ENCODE measurements around the gene BCCIP. TPM values are rescaled to one million over a fixed set of nuclear protein-coding genes. Genes with fewer than 3 reads are reported as not detected.

BCCIP gene
- polyA plus RNA-seq, 3 donors = 87.7 to 91.1 (median 90.8) TPM

DNA sequence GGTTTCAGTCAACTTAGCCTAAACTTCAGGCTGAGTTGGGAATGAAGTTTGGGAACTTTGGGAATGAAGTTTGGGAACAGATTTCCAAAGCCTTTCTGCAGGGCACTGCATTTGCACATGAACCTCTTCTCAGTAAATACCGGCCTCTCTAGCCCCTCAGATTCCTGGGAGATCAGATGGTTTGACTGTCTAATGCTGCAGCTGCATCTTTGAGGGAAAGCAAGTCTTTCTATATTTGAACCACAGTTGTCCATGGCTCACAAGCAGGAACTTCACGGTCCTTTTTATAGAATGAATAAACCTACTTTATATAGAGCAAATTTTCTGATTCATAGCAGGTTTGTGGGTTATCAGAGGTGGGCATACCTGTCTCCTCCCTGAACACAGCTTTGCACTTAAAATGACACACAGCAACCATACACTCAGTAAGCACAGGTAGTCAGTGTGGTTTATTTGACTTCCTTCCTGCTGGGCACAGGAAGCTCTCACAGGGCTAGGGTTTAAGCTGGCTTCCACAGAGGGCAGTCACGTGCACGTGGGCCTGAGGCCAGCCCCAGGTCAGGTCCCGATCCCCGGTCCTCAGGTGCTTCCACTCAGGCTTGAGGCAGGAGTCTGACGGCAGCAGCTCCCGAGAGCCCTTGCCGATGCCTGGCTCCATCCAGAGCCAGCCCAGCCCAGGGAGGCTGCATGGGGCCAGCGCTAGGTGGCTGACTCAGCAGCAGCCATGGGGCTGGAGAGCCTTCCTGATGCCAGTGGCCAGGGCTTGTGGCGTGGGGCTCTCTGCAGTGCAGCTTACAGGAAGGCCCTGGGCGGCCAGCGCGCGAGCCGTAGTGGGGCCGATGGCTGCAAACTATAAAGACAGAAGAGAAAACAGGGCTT is 35.0 kb upstream of the BCCIP start:
- no peak for DNase-seq

DNA sequence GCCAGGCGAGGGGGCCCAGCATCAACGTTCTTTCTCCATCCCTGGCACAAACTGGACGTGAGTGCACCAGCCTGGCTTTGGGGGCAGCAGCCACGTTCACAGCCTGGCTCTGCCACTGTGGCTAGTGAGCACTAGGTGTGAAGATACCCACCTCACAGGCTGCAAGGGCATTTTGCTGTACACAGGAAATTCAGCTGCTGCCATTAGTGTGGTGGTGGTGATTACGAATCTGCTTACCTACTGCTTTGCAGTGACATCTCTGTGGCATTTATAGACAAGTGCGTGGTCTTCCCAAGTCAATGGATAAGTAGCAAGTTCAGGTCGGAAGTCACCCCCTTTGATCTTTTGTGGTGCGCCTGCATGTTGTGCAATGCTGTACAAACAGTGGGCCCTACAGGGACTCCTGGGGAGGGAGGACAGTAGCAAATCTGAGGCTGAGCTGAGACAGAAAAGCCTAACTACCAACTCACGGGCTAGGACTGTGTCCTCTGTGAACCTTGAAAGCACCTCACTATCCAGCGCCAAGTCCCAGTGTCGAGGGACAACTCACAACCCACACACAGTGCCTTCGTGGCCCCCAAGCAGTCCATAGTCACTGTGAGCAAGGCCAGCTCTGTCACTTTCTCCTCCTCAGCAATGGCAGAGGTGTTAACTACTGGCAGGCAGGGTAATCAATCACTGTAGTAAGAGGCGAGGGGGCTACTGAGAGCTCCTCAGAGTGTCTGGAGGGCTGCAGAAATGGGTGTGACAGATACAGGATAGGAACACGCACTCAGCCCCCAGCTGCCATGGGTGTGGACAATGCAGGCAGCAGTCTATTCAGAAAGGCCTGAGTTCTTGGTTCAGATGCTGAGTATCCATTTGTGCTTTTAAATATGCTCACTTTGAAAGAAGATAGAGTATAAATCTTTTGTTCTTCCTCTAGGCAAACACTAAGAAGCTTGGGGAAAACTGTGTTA is 30.7 kb upstream of the BCCIP start:
- no peak for DNase-seq

GRCh38 chr10:125795128-125795527 is 28.2 kb upstream of the BCCIP start:
- DNase-seq = no peak

DNA sequence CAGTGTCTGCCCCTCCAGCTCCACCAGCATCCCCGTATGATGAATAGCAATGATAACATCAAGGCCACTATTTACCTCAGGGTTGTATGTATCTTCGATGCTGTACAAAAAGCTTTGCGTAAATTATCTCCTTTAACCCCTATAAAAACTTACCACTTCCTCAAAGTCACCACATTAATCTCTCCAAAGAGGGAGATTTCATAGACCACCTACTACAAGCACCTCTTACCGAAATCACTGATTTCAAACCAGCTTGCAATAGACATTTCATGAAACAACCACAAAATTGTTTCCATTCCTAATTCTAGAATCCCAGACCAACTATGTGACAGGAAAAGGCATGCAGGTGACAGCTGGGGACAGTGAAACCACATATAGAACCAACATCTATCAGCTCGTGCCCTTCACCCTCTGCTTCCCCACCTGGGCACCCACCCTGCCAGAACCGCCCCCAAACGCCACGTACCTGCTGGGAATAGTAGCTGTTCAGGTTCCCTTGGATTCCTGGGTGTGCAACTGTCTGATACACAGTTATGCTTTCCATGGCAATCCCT is 27.6 kb upstream of the BCCIP start:
- no peak for DNase-seq

GRCh38 chr10:125797424-125797823 is 25.9 kb upstream of the BCCIP start:
- DNase-seq = no peak

DNA sequence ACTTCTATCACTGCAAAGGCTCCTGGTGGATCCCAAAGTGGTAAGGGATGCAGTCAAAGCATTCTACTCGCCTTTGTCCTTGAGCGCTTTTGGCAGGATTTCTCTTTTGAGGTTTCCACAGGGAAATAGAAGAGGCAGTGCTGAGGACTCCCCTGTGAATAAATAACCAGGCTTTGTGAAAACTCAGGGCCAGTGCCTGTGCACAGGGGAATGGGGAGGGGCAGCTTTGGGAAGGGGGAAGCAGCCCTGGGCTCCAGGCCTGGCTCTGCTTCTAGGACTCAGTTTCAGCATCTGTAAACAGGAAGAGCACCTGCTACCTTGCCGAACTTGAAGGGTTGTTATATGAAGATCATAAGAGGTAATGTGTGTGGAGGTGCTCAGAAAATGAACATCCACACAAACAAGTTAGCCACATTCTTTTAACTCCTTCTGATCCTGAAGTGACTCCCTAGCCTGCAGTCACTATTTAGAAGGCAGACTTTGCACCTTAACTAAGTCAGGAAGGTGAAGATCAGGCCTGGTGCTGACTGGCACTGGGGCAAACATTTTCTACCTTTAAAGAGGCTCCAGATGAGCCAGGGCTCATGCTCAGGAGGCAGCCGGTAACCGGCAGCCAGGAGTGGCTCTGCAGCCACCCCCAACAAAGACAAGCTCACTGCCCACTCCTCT is 25.2 kb upstream of the BCCIP start:
- DNase-seq = no peak

DNA sequence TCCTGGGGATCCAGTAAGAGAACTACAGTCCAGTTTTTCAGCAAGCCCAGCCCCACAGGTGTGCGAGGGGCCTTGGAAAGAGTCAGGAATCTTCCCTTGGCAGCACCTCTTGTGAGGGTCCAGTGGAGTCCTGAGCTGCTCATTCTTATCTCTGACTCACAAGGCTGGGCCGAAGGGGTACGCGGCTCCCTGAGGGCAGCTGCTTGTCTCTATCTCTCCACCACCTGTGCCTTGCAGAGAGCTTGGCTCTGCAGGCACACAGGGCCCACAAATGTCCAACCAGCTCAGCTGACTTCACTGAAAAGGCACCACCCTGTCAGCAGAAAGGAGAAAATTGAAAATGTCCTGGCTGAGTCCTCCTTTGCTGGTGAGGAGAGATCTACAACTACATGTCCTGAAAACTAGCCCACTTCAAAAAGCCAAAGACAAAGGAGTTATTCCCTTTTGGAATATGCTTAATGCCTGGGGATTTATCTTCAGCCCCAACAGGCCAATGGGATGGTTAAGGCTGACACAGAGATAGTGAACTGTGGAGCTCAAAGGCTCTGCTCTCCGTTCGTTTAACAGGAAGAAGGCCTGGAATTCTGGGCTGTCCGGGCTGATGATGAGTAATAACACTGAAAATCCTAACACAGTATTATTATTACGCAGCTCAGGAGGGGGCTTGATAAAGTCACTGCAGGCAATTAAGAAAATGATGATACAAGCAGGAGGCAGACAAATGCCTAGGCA is 23.7 kb upstream of the BCCIP start:
- no peak for DNase-seq

- no peak for DNase-seq
These were observed 21.8 kb upstream of the BCCIP start for GRCh38 chr10:125801574-125801973.

GRCh38 chr10:125802131-125802530 is 21.2 kb upstream of the BCCIP start:
- no peak for DNase-seq

DNA sequence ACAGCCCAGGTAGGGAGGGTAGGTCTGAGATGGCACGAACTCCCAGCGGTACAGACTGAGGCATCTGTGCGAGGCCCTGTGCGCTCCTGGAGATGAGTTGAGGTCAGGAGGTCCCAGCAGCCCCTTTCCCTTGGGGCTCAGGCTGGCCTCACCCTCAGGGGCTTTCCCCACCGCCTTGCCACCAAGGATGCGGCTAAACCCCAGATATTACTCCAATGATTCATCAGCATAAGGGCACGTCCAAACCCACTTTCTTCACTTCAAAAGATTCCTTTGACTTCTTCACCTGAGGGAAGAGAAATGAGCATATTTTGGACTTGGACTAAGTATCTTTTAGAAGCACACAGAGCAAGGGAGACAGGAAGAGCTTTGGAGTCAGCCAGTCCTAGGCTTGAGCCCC is 20.6 kb upstream of the BCCIP start:
- DNase-seq = no peak

GRCh38 chr10:125808047-125808446 is 15.3 kb upstream of the BCCIP start:
- no peak for DNase-seq

- DNase-seq = no peak
These were observed 12.1 kb upstream of the BCCIP start for GRCh38 chr10:125811251-125811650.

DNA sequence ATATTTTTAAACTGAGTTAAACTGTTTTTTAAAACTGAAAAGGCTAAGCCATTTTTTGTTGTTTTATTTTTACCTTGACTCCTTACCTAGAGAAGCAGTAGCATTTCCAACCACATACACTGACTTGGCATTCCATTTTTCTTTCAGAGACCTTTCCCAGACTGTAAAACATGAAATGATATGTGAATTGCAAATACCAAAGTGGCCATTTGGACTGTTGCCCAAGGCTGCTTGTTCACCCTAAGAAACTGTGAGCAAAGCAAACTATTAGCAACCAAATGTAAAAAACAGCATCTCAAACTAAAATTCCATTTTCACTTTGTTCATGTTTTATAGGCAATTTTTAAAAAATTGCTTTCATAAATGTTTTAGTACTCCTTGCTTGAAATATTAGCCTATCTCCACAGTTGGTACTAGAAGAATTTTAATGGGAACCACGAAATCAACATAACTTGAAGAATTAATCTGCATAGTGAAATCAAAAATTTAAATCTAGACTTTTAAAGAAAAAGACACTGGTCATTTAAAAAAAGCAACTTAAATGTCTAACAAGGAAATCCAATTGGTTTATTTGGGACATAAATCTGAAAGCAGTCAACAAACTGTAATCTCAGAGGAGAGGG is 11.1 kb upstream of the BCCIP start:
- peak; percentile 11 for DNase-seq

DNA sequence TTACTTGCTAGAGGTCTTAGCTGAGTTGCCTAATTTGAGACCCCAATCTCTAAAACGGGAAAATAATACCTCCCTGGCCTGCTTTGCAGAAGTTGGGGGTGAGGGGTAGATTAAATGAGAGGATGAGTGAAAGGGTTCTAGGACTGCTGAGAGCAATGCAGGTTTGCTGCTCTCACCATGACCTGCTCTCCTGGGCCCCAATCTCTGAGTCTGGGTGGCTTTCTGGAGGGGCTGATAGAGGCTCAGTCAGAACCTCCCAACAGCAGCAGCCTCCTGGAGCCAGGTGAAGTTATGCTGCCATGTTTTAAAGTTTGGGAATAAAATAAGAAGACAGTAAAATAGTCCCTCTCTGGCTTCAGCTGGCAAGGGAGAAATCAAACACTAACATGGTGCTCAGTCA is 7.6 kb upstream of the BCCIP start:
- no peak for DNase-seq

DNA sequence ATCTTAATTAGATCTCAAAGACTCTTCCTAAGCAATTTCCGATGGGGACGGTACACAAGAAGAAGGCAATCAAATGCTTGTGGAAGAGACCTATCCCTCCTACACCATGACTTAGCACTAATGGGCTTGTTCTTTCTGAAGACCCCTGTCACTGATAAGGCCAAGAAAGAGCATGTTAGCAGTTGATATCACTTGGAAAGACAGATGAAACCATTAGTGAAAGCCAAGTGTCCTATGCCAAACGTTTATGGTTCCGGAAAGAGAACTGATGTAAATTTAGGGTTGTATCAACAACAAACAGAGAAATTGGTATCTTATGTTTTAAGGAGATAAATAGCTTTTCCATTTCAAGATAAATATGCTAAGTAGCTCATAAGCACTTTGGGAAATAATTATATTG is 6.8 kb upstream of the BCCIP start:
- no peak for DNase-seq

GRCh38 chr10:125817337-125817946 is 5.9 kb upstream of the BCCIP start:
- no peak for DNase-seq

- no peak for DNase-seq
These were observed 2.6 kb upstream of the BCCIP start for GRCh38 chr10:125820701-125821100.

DNA sequence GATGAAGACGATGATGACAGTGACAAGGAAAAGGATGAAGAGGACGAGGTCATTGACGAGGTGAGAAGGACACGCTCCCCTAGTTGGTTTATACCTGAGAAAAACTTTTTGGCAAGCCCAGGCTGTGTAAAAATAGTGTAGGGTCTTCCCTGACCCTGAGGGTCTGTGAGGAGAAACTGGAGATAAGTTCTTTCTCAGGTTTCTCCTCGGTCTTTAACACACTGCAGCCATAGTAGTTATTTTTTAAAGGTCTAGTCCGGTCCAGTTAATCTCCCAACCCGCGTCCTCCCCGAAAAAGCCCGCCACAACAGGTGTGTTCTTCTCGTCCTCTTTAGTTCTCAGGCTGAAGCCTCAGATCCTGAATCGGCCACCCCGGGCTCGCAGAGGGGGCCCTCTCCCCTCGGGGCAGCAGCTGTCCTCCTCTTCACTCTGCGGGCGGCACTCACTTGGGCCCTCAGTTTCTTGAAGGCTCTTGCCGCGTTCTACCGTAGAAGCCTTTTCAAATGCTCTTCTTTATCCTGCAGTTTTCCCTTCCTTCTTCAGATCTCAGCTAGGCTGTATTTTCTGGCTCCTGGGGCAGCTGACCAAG is 411 bp downstream of the BCCIP start:
- DNase-seq = no peak

GRCh38 chr10:125824736-125825135 is 1.4 kb downstream of the BCCIP start:
- no peak for DNase-seq

DNA sequence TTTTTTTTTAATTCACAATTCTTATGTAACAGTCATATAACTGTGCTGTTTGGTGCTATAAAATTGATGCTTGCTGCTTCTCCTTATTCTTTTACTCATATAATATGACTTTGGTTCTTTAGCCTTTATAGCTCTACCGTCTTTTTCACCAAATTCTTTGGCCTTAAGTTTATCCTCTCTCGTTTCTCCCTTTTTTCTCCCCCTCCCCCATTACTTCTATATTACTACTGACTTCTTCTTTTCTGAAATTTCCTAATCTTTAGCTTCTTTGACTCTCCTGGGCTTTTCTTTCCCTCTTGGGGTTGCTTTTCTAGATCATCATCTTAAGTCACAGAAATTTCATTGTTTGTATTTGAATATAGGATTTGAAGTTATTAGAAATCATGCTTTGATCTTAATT is 3.8 kb downstream of the BCCIP start:
- DNase-seq = no peak

Measured in renal pelvis (tissue), 4 donors.